Peyer's patch (tissue), 4 donors: Measurements from ENCODE around the gene DOCK1. TPM values are rescaled to one million over a fixed set of nuclear protein-coding genes. Genes with fewer than 3 reads are reported as not detected.

Experiments used
- DNase-seq, 3 donors: peaks; one replicate each; pipeline ENCODE4 v3.0.0-alpha.2; 2017 to 2019
- H3K27ac ChIP-seq, 4 donors: fragments of 200-600 bp; sonication (generic); one replicate each; pipeline ENCODE4 v1.5.1; 2016 to 2019
- H3K27me3 ChIP-seq, 2 donors: fragments of 200-600 bp; sonication (generic); one replicate each; pipeline ENCODE4 v1.5.1; 2019
- H3K36me3 ChIP-seq, 3 donors: fragments of 200-600 bp; sonication (generic); one replicate each; pipeline ENCODE4 v1.5.1; 2016 to 2019
- H3K4me1 ChIP-seq, 4 donors: fragments of 200-600 bp; sonication (generic); one replicate each; pipeline ENCODE4 v1.5.1; 2016 to 2019
- H3K4me3 ChIP-seq, 4 donors: fragments of 200-600 bp; sonication (generic); 1 replicate in 3 of 4; 2 replicates in 1 of 4; pipeline ENCODE4 v1.5.1; 2016 to 2019; ENCODE audit warnings: mild to moderate bottlenecking in 1 of 4
- H3K9me3 ChIP-seq, 4 donors: fragments of 200-600 bp; sonication (generic); one replicate each; pipeline ENCODE4 v1.5.1; 2016 to 2019; ENCODE audit warnings: mild to moderate bottlenecking in 1 of 4
- CTCF ChIP-seq, 6 experiments: fragments of 450-650 bp in 4 of 6; fragments of 200-600 bp in 2 of 6; sonication (generic) in 1 of 6; IDR thresholded peaks; one replicate each; pipeline ENCODE4 v1.5.1; 2017 to 2019; ENCODE audit warnings: antibody characterized with exemption in 6 of 6, mild to moderate bottlenecking in 3 of 6, moderate library complexity in 1 of 6
- POLR2A ChIP-seq, 2 donors: fragments of 450-650 bp; IDR thresholded peaks; one replicate each; pipeline ENCODE4 v1.5.1; 2017; ENCODE audit warnings: antibody characterized with exemption in 2 of 2, mild to moderate bottlenecking in 2 of 2, moderate library complexity in 2 of 2
- total RNA-seq, 4 donors: library from RNA; depleted of rRNA; stranded (reverse); fragments of >200 nt; gene quantifications; one replicate each; pipeline ENCODE4 v1.1.0, GENCODE V29; 2016

DOCK1 gene
- total RNA-seq, 4 donors from 2014 or later: 42.0 to 117 (median 92.2) TPM

DNA sequence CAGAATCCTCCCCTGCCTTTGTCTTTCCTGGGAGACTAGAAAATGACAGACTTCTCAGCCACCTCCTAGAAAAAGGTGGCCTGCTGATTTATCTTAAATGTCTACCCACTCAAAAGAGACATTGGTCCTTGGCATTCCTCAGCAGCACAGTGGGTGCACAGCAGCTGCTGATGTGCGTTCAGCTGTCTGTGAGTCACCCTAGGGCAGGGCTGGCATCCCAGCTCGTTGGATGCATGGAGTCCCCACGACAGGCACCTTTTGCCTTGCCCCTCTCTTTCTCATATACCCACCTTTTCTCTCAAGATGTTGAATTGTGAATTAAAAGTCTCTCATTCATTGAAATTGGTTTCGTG is 113.0 kb downstream of the DOCK1 start:
- H3K36me3 ChIP-seq: peaks cover 0 to 14% (median 0%) of the 10 kb centered on the region in 3 donors
- no peak overlapping the region for H3K27ac ChIP-seq
- DNase-seq: no peak
- no peak for TF ChIP-seq POLR2A (IDR thresholded peaks at IDR 0.05)
- TF ChIP-seq CTCF (IDR thresholded peaks at IDR 0.05): no peak
- peaks cover 0 to 5% (median 2%) of the 10 kb centered on the region in 4 donors for H3K4me1 ChIP-seq
- H3K9me3 ChIP-seq: no peaks in the 10 kb centered on the region
- no peak overlapping the region for H3K4me3 ChIP-seq
- H3K27me3 ChIP-seq: no peaks in the 10 kb centered on the region

- H3K36me3 ChIP-seq: peaks cover 0 to 19% (median 0%) of the 10 kb centered on the region in 3 donors
- TF ChIP-seq CTCF (IDR thresholded peaks at IDR 0.05) (no peak), POLR2A (IDR thresholded peaks at IDR 0.05) (no peak)
- H3K27me3 ChIP-seq: no peaks in the 10 kb centered on the region
- H3K9me3 ChIP-seq: no peaks in the 10 kb centered on the region
- DNase-seq: no peak
- no peak overlapping the region for H3K27ac ChIP-seq
- peaks cover 0 to 4% (median under 1%) of the 10 kb centered on the region in 4 donors for H3K4me1 ChIP-seq
- no peak overlapping the region for H3K4me3 ChIP-seq
These were observed 113.5 kb downstream of the DOCK1 start for GRCh38 chr10:127018766-127019165.

DNA sequence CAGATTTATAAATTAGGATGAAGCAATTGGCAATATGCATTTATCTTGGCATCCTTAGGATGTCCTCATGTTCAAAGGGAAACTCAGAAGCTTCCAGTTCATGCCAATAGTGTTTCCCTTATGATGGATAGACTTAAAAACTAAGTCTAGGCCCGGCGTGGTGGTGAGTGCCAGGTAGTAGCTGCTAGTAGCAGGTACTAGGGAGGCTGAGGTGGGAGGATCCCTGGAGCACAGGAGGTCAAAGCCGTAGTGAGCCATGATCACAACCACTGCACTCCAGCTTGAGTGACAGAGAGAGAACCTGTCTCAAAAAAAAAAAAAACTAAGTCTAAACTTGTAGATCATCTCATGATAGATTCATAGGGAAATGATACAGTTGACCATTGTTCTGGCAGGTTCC is 115.0 kb downstream of the DOCK1 start:
- peak in 1 of 3 donors; percentile 21 for DNase-seq
- Histone ChIP-seq H3K4me3 (no peak overlapping the region), H3K4me1 (no peaks in the 10 kb centered on the region), H3K27ac (no peak overlapping the region), H3K9me3 (no peaks in the 10 kb centered on the region), H3K36me3 (peaks cover 0 to 29% (median 0%) of the 10 kb centered on the region in 3 donors), H3K27me3 (no peaks in the 10 kb centered on the region)
- no peak for TF ChIP-seq POLR2A (IDR thresholded peaks at IDR 0.05)
- no peak for TF ChIP-seq CTCF (IDR thresholded peaks at IDR 0.05)

DNA sequence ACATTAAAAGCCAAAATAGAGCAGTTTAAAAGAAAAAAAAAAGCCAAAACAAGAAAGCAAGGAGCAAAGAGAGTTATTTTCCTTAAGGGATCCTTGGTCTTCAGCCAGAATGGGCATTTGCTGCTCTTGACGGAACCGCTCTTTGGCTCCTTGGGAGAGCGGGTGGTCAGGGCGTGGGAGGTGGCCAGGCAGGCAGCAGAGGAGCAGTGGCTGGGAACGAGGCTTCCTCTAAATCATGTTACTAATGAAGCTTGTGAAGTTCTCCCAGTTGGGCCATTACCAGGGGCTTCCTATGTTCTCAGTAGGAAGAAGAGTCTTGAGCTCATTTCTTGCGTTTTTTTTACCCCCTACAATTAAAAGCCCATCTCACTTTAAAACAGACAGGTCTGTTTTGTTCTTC is 116.6 kb downstream of the DOCK1 start:
- Histone ChIP-seq H3K27ac (no peak overlapping the region), H3K4me3 (no peak overlapping the region), H3K4me1 (no peaks in the 10 kb centered on the region), H3K36me3 (peaks cover 0 to 30% (median 0%) of the 10 kb centered on the region in 3 donors), H3K27me3 (no peaks in the 10 kb centered on the region), H3K9me3 (no peaks in the 10 kb centered on the region)
- TF ChIP-seq POLR2A (IDR thresholded peaks at IDR 0.05) (no peak), CTCF (IDR thresholded peaks at IDR 0.05) (no peak)
- DNase-seq: peak in 1 of 3 donors; percentile 4

- Histone ChIP-seq H3K4me3 (no peak overlapping the region), H3K9me3 (no peaks in the 10 kb centered on the region), H3K36me3 (peaks cover 0 to 52% (median 0%) of the 10 kb centered on the region in 3 donors), H3K27me3 (no peaks in the 10 kb centered on the region), H3K4me1 (no peaks in the 10 kb centered on the region), H3K27ac (peak overlapping the region in 1 of 4 donors; percentile 60)
- no peak for TF ChIP-seq POLR2A (IDR thresholded peaks at IDR 0.05)
- TF ChIP-seq CTCF (IDR thresholded peaks at IDR 0.05): no peak
- DNase-seq: peak in 1 of 3 donors; percentile 41
These were observed 119.6 kb downstream of the DOCK1 start for GRCh38 chr10:127024685-127025435.
